ENCODE data around the gene RAD9B.

GRCh38 chr12:110534811-110535210, 32.7 kb downstream of the RAD9B start:
- no peak for TF ChIP-seq CTCF (conservative IDR thresholded peaks at IDR 0.05)
- no peak for TF ChIP-seq ZFX (IDR thresholded peaks at IDR 0.05)

Data from C4-2B (cell line).